Gastrocnemius medialis (tissue), 4 donors: ENCODE measurements around the gene TYMP.

Source experiments
- POLR2A ChIP-seq, 2 donors: fragments of 450-650 bp; IDR thresholded peaks; one replicate each; pipeline ENCODE4 v1.6.1; 2017; ENCODE audit warnings: antibody characterized with exemption in 2 of 2, mild to moderate bottlenecking in 2 of 2, moderate library complexity in 2 of 2
- TF ChIP-seq, protein P1 (sequence below), 5 experiments: fragments of 450-650 bp in 3 of 5; fragments of 200-600 bp in 2 of 5; sonication (generic) in 2 of 5; IDR thresholded peaks in 4 of 5; conservative IDR thresholded peaks in 1 of 5; 1 replicate in 4 of 5; 2 replicates in 1 of 5; pipeline ENCODE4 v1.5.1; 2016 to 2019; ENCODE audit warnings: antibody characterized with exemption in 5 of 5, mild to moderate bottlenecking in 3 of 5, moderate library complexity in 3 of 5

GRCh38 chr22:50577987-50578775 lies 48.4 kb upstream of the TYMP start, which contains the start of gene CPT1B:
- TF ChIP-seq, protein P1, sequence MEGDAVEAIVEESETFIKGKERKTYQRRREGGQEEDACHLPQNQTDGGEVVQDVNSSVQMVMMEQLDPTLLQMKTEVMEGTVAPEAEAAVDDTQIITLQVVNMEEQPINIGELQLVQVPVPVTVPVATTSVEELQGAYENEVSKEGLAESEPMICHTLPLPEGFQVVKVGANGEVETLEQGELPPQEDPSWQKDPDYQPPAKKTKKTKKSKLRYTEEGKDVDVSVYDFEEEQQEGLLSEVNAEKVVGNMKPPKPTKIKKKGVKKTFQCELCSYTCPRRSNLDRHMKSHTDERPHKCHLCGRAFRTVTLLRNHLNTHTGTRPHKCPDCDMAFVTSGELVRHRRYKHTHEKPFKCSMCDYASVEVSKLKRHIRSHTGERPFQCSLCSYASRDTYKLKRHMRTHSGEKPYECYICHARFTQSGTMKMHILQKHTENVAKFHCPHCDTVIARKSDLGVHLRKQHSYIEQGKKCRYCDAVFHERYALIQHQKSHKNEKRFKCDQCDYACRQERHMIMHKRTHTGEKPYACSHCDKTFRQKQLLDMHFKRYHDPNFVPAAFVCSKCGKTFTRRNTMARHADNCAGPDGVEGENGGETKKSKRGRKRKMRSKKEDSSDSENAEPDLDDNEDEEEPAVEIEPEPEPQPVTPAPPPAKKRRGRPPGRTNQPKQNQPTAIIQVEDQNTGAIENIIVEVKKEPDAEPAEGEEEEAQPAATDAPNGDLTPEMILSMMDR (IDR thresholded peaks at IDR 0.05 in 4 of 5, conservative IDR thresholded peaks at IDR 0.05 in 1 of 5), result peak in 1 of 5 experiments; percentile 17
- TF ChIP-seq POLR2A (IDR thresholded peaks at IDR 0.05), result peak; percentile 38 to 48
